Effector memory CD8-positive, alpha-beta T cell (primary cell): Measurements from ENCODE around the gene MIOS.

Source experiments
- ATAC-seq: fragments of 150-1000 bp; cut with Tn5 transposase; replicated peaks from 2 replicates; pipeline ENCODE4 v1.10.0; 2021; ENCODE audit warnings: mild to moderate bottlenecking, moderate library complexity
- DNase-seq, 3 experiments: peaks; one replicate each; pipeline ENCODE4 v3.0.0; 2021
- H3K27ac Mint-ChIP-seq, 2 donors: one replicate each; pipeline ENCODE4 v1.8.0; 2022; ENCODE audit warnings: mild to moderate bottlenecking in 2 of 2, mixed read lengths in 2 of 2, moderate library complexity in 2 of 2
- H3K27me3 Mint-ChIP-seq, 2 donors: one replicate each; pipeline ENCODE4 v1.8.0; 2022; ENCODE audit warnings: mixed read lengths in 2 of 2
- H3K36me3 Mint-ChIP-seq: one replicate; pipeline ENCODE4 v1.8.0; 2022; ENCODE audit warnings: mild to moderate bottlenecking, moderate library complexity, mixed read lengths; ENCODE audit not compliant: insufficient read depth
- H3K4me1 Mint-ChIP-seq, 2 donors: one replicate each; pipeline ENCODE4 v1.8.0; 2022; ENCODE audit warnings: low read depth in 2 of 2, mixed read lengths in 2 of 2
- H3K4me3 Mint-ChIP-seq, 2 donors: one replicate each; pipeline ENCODE4 v1.8.0; 2022; ENCODE audit warnings: mild to moderate bottlenecking in 2 of 2, mixed read lengths in 2 of 2, moderate library complexity in 2 of 2
- H3K9me3 Mint-ChIP-seq, 2 donors: one replicate each; pipeline ENCODE4 v1.8.0; 2022; ENCODE audit warnings: mixed read lengths in 2 of 2

The MIOS gene

GRCh38 chr7:7618410-7618809 lies 51.7 kb downstream of the MIOS start:
- DNase-seq: no peak
- no peaks in the 10 kb centered on the region for H3K9me3 Mint-ChIP-seq
- H3K36me3 Mint-ChIP-seq: no peaks in the 10 kb centered on the region
- no peak for ATAC-seq
- H3K4me3 Mint-ChIP-seq: no peak overlapping the region
- H3K4me1 Mint-ChIP-seq: no peaks in the 10 kb centered on the region
- no peak overlapping the region for H3K27ac Mint-ChIP-seq
- H3K27me3 Mint-ChIP-seq: peaks cover 0 to 5% of the 10 kb centered on the region in 2 donors

- H3K9me3 Mint-ChIP-seq: no peaks in the 10 kb centered on the region
- ATAC-seq (no peak), DNase-seq (no peak)
- no peaks in the 10 kb centered on the region for H3K4me1 Mint-ChIP-seq
- no peaks in the 10 kb centered on the region for H3K36me3 Mint-ChIP-seq
- H3K27ac Mint-ChIP-seq: no peak overlapping the region
- peaks cover 0 to 5% of the 10 kb centered on the region in 2 donors for H3K27me3 Mint-ChIP-seq
- H3K4me3 Mint-ChIP-seq: no peak overlapping the region
These were observed 53.6 kb downstream of the MIOS start for GRCh38 chr7:7620236-7620635.

- H3K4me3 Mint-ChIP-seq: no peak overlapping the region
- no peak overlapping the region for H3K27ac Mint-ChIP-seq
- H3K4me1 Mint-ChIP-seq: no peaks in the 10 kb centered on the region
These were observed 54.0 kb downstream of the MIOS start for GRCh38 chr7:7620644-7621210.

GRCh38 chr7:7628476-7628875 lies 61.8 kb downstream of the MIOS start:
- Mint-ChIP-seq H3K9me3 (peaks cover 2 to 8% of the 10 kb centered on the region in 2 donors), H3K27me3 (peaks cover 12 to 21% of the 10 kb centered on the region in 2 donors), H3K27ac (no peak overlapping the region), H3K36me3 (peaks cover 6% of the 10 kb centered on the region), H3K4me1 (no peaks in the 10 kb centered on the region), H3K4me3 (no peak overlapping the region)
- DNase-seq: no peak
- ATAC-seq: no peak

More at GRCh38 chr7:7620644-7621210, 54.0 kb downstream of the MIOS start:
- no peak for ATAC-seq
- no peak for DNase-seq
- Mint-ChIP-seq H3K27me3 (peaks cover 0 to 5% of the 10 kb centered on the region in 2 donors), H3K36me3 (no peaks in the 10 kb centered on the region), H3K9me3 (no peaks in the 10 kb centered on the region)

- Mint-ChIP-seq H3K27me3 (peaks cover 12 to 21% of the 10 kb centered on the region in 2 donors), H3K36me3 (peaks cover 6% of the 10 kb centered on the region), H3K4me1 (no peaks in the 10 kb centered on the region), H3K27ac (no peak overlapping the region), H3K9me3 (peaks cover 2 to 8% of the 10 kb centered on the region in 2 donors), H3K4me3 (no peak overlapping the region)
- ATAC-seq: no peak
- no peak for DNase-seq
These were observed 64.1 kb downstream of the MIOS start for GRCh38 chr7:7630626-7631329.

GRCh38 chr7:7639421-7639820 lies 72.7 kb downstream of the MIOS start:
- DNase-seq: no peak
- peaks cover 25 to 37% of the 10 kb centered on the region in 2 donors for H3K4me1 Mint-ChIP-seq
- no peak for ATAC-seq
- H3K27me3 Mint-ChIP-seq: no peaks in the 10 kb centered on the region
- peak overlapping the region; percentile 97 to 99 for H3K27ac Mint-ChIP-seq
- H3K9me3 Mint-ChIP-seq: no peaks in the 10 kb centered on the region
- peak overlapping the region; percentile 89 to 98 for H3K4me3 Mint-ChIP-seq
- H3K36me3 Mint-ChIP-seq: peaks cover 39% of the 10 kb centered on the region

- no peaks in the 10 kb centered on the region for H3K27me3 Mint-ChIP-seq
- peak overlapping the region; percentile 89 to 98 for H3K4me3 Mint-ChIP-seq
- H3K36me3 Mint-ChIP-seq: peaks cover 39% of the 10 kb centered on the region
These were observed 73.2 kb downstream of the MIOS start for GRCh38 chr7:7639847-7640220.

GRCh38 chr7:7640221-7641128 lies 73.8 kb downstream of the MIOS start, which contains the start of gene UMAD1:
Gene UMAD1, plus strand, starts transcription at chr7:7640752. Its CDS starts 32,620 bp downstream, at chr7:7673372.
- Mint-ChIP-seq H3K27me3 (no peaks in the 10 kb centered on the region), H3K4me3 (peak within 1 kb of the TSS; percentile 89 to 98), H3K27ac (peak within 1 kb of the TSS; percentile 97 to 99), H3K9me3 (no peaks in the 10 kb centered on the region), H3K36me3 (peaks cover 39% of the 10 kb centered on the region), H3K4me1 (peaks cover 26 to 42% of the 10 kb centered on the region in 2 donors)
- peak; percentile 90 for ATAC-seq
- peak; percentile 96 to 98 (median 97) for DNase-seq

More at GRCh38 chr7:7639847-7640220, 73.2 kb downstream of the MIOS start:
- Mint-ChIP-seq H3K4me1 (peaks cover 26 to 40% of the 10 kb centered on the region in 2 donors), H3K27ac (peak overlapping the region; percentile 97 to 99), H3K9me3 (no peaks in the 10 kb centered on the region)
- DNase-seq (peak; percentile 34 to 55 (median 47)), ATAC-seq (peak; percentile 35)

GRCh38 chr7:7641129-7641663 lies 74.5 kb downstream of the MIOS start:
- H3K27ac Mint-ChIP-seq: peak overlapping the region; percentile 97 to 99
- peaks cover 26 to 46% of the 10 kb centered on the region in 2 donors for H3K4me1 Mint-ChIP-seq
- peak overlapping the region; percentile 89 to 98 for H3K4me3 Mint-ChIP-seq
- peaks cover 41% of the 10 kb centered on the region for H3K36me3 Mint-ChIP-seq
- H3K9me3 Mint-ChIP-seq: no peaks in the 10 kb centered on the region
- ATAC-seq (peak; percentile 15), DNase-seq (no peak)
- H3K27me3 Mint-ChIP-seq: no peaks in the 10 kb centered on the region

GRCh38 chr7:7642081-7642480 lies 75.4 kb downstream of the MIOS start:
- H3K27ac Mint-ChIP-seq: peak overlapping the region in 1 of 2 donors; percentile 97
- no peaks in the 10 kb centered on the region for H3K27me3 Mint-ChIP-seq
- DNase-seq: no peak
- peaks cover 39% of the 10 kb centered on the region for H3K36me3 Mint-ChIP-seq
- ATAC-seq: no peak
- peak overlapping the region; percentile 89 to 98 for H3K4me3 Mint-ChIP-seq
- no peaks in the 10 kb centered on the region for H3K9me3 Mint-ChIP-seq
- H3K4me1 Mint-ChIP-seq: peaks cover 31 to 46% of the 10 kb centered on the region in 2 donors

GRCh38 chr7:7647495-7648036 lies 80.9 kb downstream of the MIOS start:
- no peaks in the 10 kb centered on the region for H3K9me3 Mint-ChIP-seq
- no peak for ATAC-seq
- H3K4me1 Mint-ChIP-seq: peaks cover 31 to 49% of the 10 kb centered on the region in 2 donors
- DNase-seq: no peak
- H3K4me3 Mint-ChIP-seq: no peak overlapping the region
- H3K27ac Mint-ChIP-seq: no peak overlapping the region
- peaks cover 15% of the 10 kb centered on the region for H3K36me3 Mint-ChIP-seq
- H3K27me3 Mint-ChIP-seq: no peaks in the 10 kb centered on the region

GRCh38 chr7:7650682-7651206 lies 84.1 kb downstream of the MIOS start:
- H3K4me1 Mint-ChIP-seq: peaks cover 24 to 41% of the 10 kb centered on the region in 2 donors
- no peak overlapping the region for H3K4me3 Mint-ChIP-seq
- no peak for ATAC-seq
- H3K36me3 Mint-ChIP-seq: peaks cover 2% of the 10 kb centered on the region
- H3K27me3 Mint-ChIP-seq: no peaks in the 10 kb centered on the region
- H3K27ac Mint-ChIP-seq: no peak overlapping the region
- no peak for DNase-seq
- no peaks in the 10 kb centered on the region for H3K9me3 Mint-ChIP-seq
